Immature natural killer cell (primary cell): ENCODE measurements around the gene AGAP3. TPM values are rescaled to one million over a fixed set of nuclear protein-coding genes. Genes with fewer than 3 reads are reported as not detected.

Source experiments
- DNase-seq, 3 donors: peaks; one replicate each; pipeline ENCODE4 v3.0.0; 2022; ENCODE audit warnings: mixed read lengths in 1 of 3
- H3K27ac Mint-ChIP-seq, 6 donors: one replicate each; pipeline ENCODE4 v1.8.0; 2020; ENCODE audit warnings: mixed read lengths in 6 of 6, mild to moderate bottlenecking in 5 of 6, inconsistent platforms in 4 of 6, moderate library complexity in 3 of 6
- H3K27me3 Mint-ChIP-seq, 3 donors: one replicate each; pipeline ENCODE4 v1.8.0; 2020 to 2021; ENCODE audit warnings: low read depth in 3 of 3, mild to moderate bottlenecking in 3 of 3, mixed read lengths in 3 of 3, moderate library complexity in 3 of 3, inconsistent platforms in 1 of 3
- H3K36me3 Mint-ChIP-seq, 3 donors: one replicate each; pipeline ENCODE4 v1.8.0; 2020; ENCODE audit warnings: mixed read lengths in 3 of 3, inconsistent platforms in 2 of 3, mild to moderate bottlenecking in 2 of 3
- H3K4me1 Mint-ChIP-seq, 2 donors: one replicate each; pipeline ENCODE4 v1.8.0; 2020; ENCODE audit warnings: inconsistent platforms in 2 of 2, mild to moderate bottlenecking in 2 of 2, mixed read lengths in 2 of 2, moderate library complexity in 1 of 2
- H3K4me3 Mint-ChIP-seq, 5 donors: one replicate each; pipeline ENCODE4 v1.8.0; 2020; ENCODE audit warnings: mild to moderate bottlenecking in 5 of 5, mixed read lengths in 5 of 5, inconsistent platforms in 3 of 5, moderate library complexity in 3 of 5
- H3K9me3 Mint-ChIP-seq, 6 donors: one replicate each; pipeline ENCODE4 v1.8.0; 2020; ENCODE audit warnings: mild to moderate bottlenecking in 6 of 6, mixed read lengths in 6 of 6, inconsistent platforms in 4 of 6, moderate library complexity in 3 of 6
- polyA plus RNA-seq, 3 donors: library from polyadenylated mRNA; unstranded; fragments of 300-500 nt; fragmentation: Illumina TruSeq; gene quantifications; one replicate each; pipeline ENCODE4 v1.2.3, GENCODE V29; 2021

Gene AGAP3
- polyA plus RNA-seq, 3 donors from 2014 or later: 2.8 to 6.3 (median 4.3) TPM

DNA sequence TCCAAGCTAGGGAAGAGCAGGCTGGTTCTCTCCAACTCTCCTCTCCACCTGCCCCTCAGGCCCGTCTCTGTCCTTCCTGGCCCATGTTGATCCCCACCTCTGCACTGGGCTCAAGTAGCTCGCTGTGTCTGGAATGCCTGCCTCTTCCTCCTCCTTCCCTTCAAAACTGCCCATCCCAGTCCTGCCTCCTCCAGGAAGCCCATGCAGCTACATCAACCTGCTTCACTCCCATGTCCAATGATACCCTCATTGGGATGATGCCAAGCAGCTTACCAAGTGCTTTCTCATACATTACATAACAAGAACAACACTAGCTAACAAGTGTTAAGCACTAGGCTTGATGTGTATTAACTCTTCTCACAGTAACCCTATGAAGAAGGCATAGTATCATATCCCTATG is 92.6 kb downstream of the AGAP3 start:
- H3K36me3 Mint-ChIP-seq: no peaks in the 10 kb centered on the region
- no peak overlapping the region for H3K4me3 Mint-ChIP-seq
- no peaks in the 10 kb centered on the region for H3K9me3 Mint-ChIP-seq
- H3K4me1 Mint-ChIP-seq: no peaks in the 10 kb centered on the region
- H3K27ac Mint-ChIP-seq: peak overlapping the region in 1 of 6 donors; percentile 27
- DNase-seq: no peak
- peaks cover 2 to 6% (median 5%) of the 10 kb centered on the region in 3 donors for H3K27me3 Mint-ChIP-seq

DNA sequence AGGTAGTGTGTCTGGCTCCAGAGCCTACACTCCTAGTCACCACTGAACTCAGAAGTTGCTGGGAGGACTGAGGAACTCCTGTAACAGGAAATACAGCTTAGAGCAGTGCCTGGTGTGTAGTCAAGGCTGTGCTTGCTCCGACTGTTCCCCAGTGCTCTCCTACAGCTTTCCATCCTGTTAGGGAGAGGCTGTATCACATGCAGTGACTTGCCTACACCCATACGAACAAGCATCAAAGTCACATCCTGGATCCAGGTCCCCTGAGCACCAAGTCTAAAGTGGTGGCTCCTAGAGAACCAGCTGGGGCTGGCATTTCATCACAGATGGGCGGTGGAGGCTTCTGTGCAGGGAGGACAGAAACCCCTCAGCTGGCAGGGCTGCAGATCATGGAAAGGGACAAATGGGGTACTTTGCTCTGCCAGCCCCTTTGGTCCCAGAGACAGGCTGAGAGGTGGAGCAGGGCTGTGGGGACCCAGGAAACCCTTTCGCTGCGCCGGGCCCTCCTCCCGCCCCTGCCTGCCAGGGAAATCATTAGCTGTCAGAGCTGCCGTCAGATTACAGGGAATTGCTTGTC is 93.1 kb downstream of the AGAP3 start:
- DNase-seq: no peak
- Mint-ChIP-seq H3K36me3 (no peaks in the 10 kb centered on the region), H3K27me3 (peaks cover 2 to 6% (median 5%) of the 10 kb centered on the region in 3 donors), H3K4me1 (no peaks in the 10 kb centered on the region), H3K4me3 (no peak overlapping the region), H3K27ac (peak overlapping the region in 1 of 6 donors; percentile 27), H3K9me3 (no peaks in the 10 kb centered on the region)

DNA sequence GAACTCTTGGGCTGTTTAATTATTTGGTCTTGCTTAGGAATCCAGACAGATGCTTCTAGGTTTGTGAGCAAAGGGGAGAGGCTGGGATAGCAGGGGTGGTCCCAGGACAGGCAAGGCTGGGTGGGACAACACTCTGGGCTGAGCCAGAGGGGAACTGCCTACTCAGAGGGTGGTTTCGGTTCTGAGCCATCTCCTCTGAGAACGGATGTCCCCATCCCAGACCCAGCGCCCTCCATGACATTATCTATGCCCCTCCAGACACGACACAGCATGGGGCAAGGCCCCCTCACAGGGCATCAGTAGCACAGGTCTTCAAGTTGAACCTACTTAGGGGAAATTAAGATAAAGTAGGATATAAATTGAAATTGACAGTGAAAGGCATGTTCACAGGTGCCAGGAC is 93.7 kb downstream of the AGAP3 start:
- Mint-ChIP-seq H3K4me1 (no peaks in the 10 kb centered on the region), H3K4me3 (no peak overlapping the region), H3K27me3 (peaks cover 2 to 5% (median 5%) of the 10 kb centered on the region in 3 donors), H3K27ac (no peak overlapping the region), H3K9me3 (no peaks in the 10 kb centered on the region), H3K36me3 (no peaks in the 10 kb centered on the region)
- no peak for DNase-seq

DNA sequence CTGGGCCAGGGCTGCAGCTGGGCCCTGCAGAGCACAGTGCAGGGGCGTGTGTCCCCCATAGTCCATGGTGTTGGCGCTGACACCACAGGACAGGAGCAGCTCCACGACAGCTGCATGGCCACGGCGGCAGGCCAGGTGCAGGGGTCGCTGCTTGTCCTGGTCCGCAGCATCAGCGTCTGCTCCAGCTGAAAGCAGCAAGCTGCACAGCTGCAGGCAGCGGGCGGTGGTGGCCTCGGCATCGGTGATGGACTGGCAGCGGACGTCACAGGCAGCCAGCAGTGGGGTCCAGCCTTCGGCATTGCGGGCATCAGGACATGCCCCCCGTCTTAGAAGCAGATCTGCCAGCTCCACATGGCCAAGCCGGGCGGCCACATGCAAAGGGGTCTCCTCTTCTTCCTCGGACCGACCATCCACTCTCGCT is 94.7 kb downstream of the AGAP3 start:
- Mint-ChIP-seq H3K36me3 (no peaks in the 10 kb centered on the region), H3K4me3 (no peak overlapping the region), H3K27me3 (peaks cover 0 to 5% (median 5%) of the 10 kb centered on the region in 3 donors), H3K27ac (no peak overlapping the region), H3K9me3 (no peaks in the 10 kb centered on the region), H3K4me1 (no peaks in the 10 kb centered on the region)
- no peak for DNase-seq

DNA sequence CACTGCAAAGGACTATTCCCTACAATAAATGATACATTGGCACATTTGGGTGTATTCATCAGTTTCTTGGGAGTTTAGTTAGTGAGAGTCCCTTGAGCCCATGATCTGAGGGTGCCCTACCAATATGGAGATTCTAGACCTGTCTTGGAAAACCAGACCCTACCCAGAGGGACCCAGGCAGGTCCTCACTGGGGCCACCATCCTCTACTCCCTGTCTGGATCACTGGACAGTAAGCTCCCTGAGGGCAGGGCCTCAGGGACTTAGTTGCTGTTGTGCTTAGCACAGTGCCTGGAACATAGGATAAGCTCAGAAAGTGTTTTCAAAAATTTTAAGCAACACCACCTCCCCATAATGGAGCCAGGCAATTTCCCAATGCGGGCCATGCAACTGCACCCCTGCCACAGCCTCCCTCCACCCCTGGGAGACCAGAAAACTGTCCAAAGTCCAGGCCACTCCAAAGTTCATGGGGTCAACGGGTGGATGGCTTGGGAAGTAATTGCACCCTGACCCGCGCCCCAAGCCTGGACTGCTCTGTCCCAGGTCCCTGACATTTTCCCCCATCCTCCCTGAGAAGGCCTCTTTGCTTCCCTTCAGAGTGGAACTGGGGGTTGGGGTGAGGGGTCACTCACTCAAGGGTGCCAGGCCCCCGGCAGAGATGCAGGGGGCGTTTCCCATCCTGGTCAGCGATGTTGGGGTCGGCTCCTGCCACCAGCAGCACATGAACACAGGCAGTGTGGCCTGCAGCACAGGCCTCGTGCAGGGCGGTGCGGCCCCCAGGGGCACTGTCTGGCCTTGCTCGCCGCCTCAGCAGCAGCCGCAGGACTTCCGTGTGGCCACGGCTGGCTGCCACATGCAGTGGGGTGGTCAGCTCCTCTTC is 99.7 kb downstream of the AGAP3 start:
- no peak overlapping the region for H3K4me3 Mint-ChIP-seq
- no peaks in the 10 kb centered on the region for H3K36me3 Mint-ChIP-seq
- H3K27ac Mint-ChIP-seq: no peak overlapping the region
- H3K4me1 Mint-ChIP-seq: no peaks in the 10 kb centered on the region
- no peaks in the 10 kb centered on the region for H3K9me3 Mint-ChIP-seq
- no peak for DNase-seq
- H3K27me3 Mint-ChIP-seq: peaks cover 0 to 3% (median 2%) of the 10 kb centered on the region in 3 donors

DNA sequence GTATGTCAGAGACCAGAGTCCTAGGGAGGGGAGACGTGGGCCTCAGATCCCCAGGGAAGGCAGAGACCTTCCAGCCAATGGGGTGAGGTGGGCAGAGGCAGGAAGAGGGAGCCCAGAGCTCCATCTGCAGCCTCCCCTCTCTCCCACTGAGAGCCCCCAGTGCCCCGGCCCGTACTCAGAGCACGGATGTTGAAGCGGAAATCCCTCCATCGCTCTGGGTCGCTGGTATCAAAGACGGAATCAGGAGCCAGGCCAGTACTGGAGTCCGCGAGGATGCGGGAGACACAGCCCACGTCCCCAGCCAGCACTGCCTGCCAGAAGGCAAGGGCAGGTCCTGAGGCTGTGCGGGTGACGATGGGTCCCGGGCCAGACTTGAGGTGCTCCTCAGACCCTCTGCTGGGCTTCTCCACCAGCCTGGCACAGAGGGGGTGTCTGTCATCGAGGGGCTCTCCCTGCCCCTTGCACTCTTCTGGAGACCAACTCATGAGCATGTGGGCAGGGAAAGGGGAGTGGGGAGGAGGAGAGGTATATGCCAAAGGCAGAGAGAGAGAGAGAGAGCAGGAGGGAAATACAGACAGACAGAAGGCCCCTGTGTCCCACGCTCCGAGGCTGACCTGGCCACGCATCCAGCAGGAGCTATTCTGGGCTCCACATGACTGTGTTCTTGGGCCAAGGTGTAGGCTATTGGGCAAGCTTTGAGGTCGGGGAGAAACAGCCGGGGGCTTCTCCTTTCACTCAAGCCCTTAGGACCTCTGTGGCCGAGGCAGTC is 100.5 kb downstream of the AGAP3 start, which contains the start of gene ASB10:
Gene ASB10 (minus strand): TSS at position 611 of the 769 bp plus-strand sequence. CDS start 120 bp downstream, at position 491.
- no peak within 1 kb of the TSS for H3K4me3 Mint-ChIP-seq
- H3K27ac Mint-ChIP-seq: no peak within 1 kb of the TSS

DNA sequence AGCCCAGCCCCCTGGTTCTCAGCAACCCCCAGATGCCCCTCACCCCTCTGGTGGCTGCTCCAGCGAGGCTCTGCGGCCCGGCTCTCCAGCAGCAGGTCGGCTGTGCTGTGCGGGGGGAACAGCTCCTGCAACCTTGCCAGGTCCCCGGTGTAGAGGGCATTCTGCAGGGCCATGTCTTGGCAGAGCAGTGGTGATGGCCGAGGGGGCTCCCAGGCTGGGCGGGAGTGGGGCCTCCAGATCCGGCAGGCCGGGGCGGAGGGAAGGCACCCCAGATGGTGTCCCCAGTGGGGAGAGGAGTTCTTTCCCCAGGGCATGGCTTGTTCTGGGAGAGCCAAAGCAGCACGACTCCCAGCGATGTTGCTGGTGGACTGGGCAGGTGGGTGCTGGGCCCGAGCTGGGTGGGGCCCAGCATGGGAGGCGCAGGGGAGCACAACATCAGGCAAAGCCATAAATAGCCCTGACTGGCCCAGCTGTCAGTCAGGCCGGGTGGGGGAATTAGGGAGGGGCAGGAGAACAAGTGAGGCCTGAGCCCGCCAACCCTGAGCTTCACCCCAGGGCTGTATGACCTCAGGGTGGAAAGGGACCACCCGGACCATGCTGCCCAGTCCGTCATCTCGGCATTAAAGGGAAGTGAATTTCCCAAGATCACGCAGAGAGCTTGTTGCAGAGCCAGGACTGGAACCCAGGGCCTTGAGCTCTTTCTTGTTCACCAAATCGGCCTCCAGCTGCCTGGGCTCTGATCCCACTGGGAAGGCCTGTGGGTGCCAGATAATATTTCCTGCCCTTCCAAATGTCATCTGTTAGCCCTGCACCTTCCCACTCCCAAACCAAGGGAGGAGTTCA is 101.4 kb downstream of the AGAP3 start:
- Mint-ChIP-seq H3K27ac (no peak overlapping the region), H3K4me3 (no peak overlapping the region), H3K4me1 (no peaks in the 10 kb centered on the region), H3K36me3 (no peaks in the 10 kb centered on the region), H3K27me3 (peaks cover 0 to 2% (median 2%) of the 10 kb centered on the region in 3 donors), H3K9me3 (no peaks in the 10 kb centered on the region)
- no peak for DNase-seq

More for the DNA sequence above, 100.5 kb downstream of the AGAP3 start, which contains the start of gene ASB10:
- Mint-ChIP-seq H3K4me1 (no peaks in the 10 kb centered on the region), H3K36me3 (no peaks in the 10 kb centered on the region), H3K27me3 (peaks cover 0 to 3% (median 2%) of the 10 kb centered on the region in 3 donors), H3K9me3 (no peaks in the 10 kb centered on the region)
- no peak for DNase-seq

DNA sequence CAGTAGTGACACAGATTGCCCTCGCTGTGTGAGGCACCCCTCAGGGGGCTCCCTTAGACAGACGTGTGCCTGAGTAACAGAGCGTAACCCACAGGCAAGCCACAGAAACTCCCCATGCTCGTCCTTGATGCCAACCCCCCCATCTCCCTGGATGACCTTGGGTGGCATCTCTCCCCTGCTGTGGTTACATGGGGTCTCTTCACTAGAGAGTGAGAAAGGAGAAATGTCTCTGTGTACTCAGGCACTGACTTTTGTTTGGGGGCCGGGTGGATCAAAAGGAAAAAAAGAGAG is 101.9 kb downstream of the AGAP3 start:
- Mint-ChIP-seq H3K9me3 (no peaks in the 10 kb centered on the region), H3K27ac (no peak overlapping the region)

DNA sequence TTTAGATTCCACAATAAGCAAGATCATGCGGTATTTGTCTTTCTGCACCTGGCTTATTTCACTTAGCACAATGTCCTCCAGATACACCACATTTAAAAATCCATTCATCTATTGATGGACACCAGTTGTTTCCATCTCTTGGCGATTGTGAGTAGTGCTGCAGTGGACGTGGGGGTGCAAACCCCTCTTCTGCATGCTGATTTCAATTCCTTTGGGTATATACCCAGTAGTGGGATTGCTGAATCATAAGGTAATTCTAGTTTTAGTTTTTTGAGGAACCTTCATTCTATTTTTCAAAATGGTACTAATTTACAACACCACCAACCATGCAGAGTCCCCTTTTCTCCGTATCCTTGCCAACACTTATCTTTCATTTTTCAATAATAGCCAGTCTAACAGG is 102.8 kb downstream of the AGAP3 start:
- H3K27me3 Mint-ChIP-seq: peaks cover 0 to 2% (median 2%) of the 10 kb centered on the region in 3 donors

More for the DNA sequence above, 101.9 kb downstream of the AGAP3 start:
- Mint-ChIP-seq H3K36me3 (no peaks in the 10 kb centered on the region), H3K27me3 (peaks cover 0 to 2% (median 2%) of the 10 kb centered on the region in 3 donors), H3K4me1 (no peaks in the 10 kb centered on the region), H3K4me3 (no peak overlapping the region)
- DNase-seq: no peak

DNA sequence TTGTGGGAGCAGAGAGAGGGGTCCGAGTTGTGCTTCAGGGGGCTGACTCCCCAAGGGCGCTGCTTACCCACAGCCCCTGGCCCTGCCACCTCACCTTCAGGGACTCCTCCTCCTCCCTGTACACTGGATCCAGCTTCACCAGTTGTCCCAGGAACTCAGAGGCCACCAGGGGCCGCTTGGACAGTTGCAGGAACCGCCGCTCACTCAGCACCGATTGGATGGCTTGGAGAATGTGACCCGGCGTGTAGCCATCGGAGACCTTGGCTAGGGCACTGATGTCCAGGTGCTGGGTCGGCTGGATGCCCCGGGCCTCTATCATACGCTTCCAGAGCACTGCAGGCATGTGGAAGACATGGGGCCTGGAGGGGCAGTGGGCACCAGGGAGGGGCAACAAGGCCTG is 105.3 kb downstream of the AGAP3 start:
- H3K4me1 Mint-ChIP-seq: no peaks in the 10 kb centered on the region

More for the DNA sequence above, 102.8 kb downstream of the AGAP3 start:
- H3K4me3 Mint-ChIP-seq: no peak overlapping the region
- no peak for DNase-seq
- no peaks in the 10 kb centered on the region for H3K36me3 Mint-ChIP-seq
- H3K27ac Mint-ChIP-seq: no peak overlapping the region
- no peaks in the 10 kb centered on the region for H3K4me1 Mint-ChIP-seq
- no peaks in the 10 kb centered on the region for H3K9me3 Mint-ChIP-seq

DNA sequence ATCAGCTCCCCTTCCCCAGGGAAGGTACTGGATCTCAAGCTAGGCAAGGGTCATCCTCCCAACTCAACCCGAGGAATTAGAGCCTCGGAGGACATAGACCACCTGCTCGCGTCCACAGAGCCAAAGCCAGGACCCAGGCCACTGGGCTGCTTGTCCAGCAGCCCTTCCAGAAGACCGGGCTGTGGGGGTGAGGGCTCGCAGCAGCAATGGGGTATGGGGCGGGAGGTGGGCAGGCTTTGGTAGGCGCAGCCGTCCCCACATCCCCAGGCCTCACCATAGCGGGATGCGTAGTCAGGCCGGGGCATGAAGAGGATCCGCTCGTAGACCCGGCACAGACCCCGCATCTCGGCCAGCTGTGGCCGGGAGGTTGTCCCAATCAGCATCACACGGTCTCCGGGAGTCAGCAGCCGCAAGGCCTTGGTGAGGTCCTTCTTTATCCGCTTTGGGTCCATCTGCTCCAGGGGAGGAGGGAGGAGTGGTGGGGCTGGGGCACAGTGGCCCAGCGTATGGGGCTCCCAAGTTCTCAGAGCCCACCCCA is 105.8 kb downstream of the AGAP3 start:
- H3K27me3 Mint-ChIP-seq: peaks cover 0 to 4% (median 1%) of the 10 kb centered on the region in 3 donors
- H3K9me3 Mint-ChIP-seq: no peaks in the 10 kb centered on the region
- H3K27ac Mint-ChIP-seq: no peak overlapping the region
- no peak overlapping the region for H3K4me3 Mint-ChIP-seq
- H3K36me3 Mint-ChIP-seq: no peaks in the 10 kb centered on the region
- DNase-seq: no peak
- no peaks in the 10 kb centered on the region for H3K4me1 Mint-ChIP-seq

More for the DNA sequence above, 105.3 kb downstream of the AGAP3 start:
- Mint-ChIP-seq H3K4me3 (no peak overlapping the region), H3K27me3 (peaks cover 0 to 4% (median 3%) of the 10 kb centered on the region in 3 donors), H3K36me3 (no peaks in the 10 kb centered on the region), H3K9me3 (no peaks in the 10 kb centered on the region), H3K27ac (no peak overlapping the region)
- no peak for DNase-seq

DNA sequence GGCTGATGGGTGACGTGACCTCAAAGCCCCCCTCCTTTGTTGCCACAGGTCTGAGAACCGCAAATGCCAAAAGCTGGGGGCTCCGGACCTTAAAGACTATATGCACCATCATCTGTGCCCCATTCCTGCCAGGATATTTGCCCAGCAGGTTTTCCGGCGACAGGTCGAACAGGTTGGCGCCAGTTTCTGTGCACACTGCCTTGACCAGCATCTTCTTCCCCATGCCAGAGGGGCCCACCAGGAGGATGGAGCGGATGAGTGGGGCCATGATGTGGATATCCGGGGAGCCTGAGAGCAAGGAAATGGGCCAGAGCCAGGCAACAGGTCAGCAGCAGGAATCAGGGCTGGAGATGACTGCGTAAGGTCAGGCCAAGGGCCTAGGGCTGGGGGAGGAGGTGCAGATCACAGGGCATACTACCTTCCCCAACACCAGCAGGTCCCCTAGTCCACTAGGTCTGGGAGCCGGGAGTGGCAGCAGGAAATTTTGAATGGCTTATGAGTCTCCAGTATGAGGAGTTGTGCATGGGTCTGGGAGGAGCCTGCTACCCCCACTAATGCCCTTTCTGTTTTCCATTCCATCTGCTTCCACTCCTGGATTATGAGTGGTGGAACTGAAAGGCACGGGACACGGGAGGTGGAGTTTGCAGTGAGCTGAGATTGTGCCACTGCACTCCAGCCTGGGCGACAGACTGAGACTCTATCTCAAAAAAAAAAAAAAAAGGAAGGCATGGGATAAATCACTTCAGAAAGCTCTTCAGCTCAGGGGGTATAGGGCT is 107.1 kb downstream of the AGAP3 start:
- DNase-seq: no peak
- H3K4me1 Mint-ChIP-seq: no peaks in the 10 kb centered on the region
- no peak overlapping the region for H3K27ac Mint-ChIP-seq
- H3K27me3 Mint-ChIP-seq: peaks cover 0 to 4% (median 1%) of the 10 kb centered on the region in 3 donors
- H3K36me3 Mint-ChIP-seq: no peaks in the 10 kb centered on the region
- H3K9me3 Mint-ChIP-seq: no peaks in the 10 kb centered on the region
- no peak overlapping the region for H3K4me3 Mint-ChIP-seq
